ENCODE results near the gene GATM. TPM values are rescaled to one million over a fixed set of nuclear protein-coding genes. Genes with fewer than 3 reads are reported as not detected.

GATM gene
- total and polyA plus RNA-seq, 10 of the 15 experiments (the other 5 are each of a cell fraction or from before 2014, with no cell fraction given): 11.7 to 83.1 (median 38.2) TPM

GRCh38 chr15:45340429-45340828, 37.9 kb downstream of the GATM start:
- SMC1A ChIA-PET (ENCODE audit: uncharacterized antibody, unreplicated experiment): interaction anchor here (0.6 to 2.1 kb wide), 9 partner anchors 12 to 1330 kb away, joined by 3 to 9 read pairs (median 4); no protein-coding TSS in a partner anchor
- intact Hi-C loops (cut with micrococcal nuclease; ENCODE audit: unreplicated experiment) (no loop called here), in situ Hi-C loops (cut with MboI) (no loop called here)
- no peaks in the 10 kb centered on the region for H3K79me2 ChIP-seq (ENCODE audit: control insufficient read depth, insufficient read depth, low read length)
- TF ChIP-seq KAT2A (conservative IDR thresholded peaks at IDR 0.05; ENCODE audit: control insufficient read depth, low read depth, low read length): no peak
- no peak for TF ChIP-seq BMI1 (IDR thresholded peaks at IDR 0.05; ENCODE audit: borderline replicate concordance)
- no peak for TF ChIP-seq HDAC6 (IDR thresholded peaks at IDR 0.05; ENCODE audit: unreplicated experiment)
- TF ChIP-seq CHD2 (IDR thresholded peaks at IDR 0.05; ENCODE audit: borderline replicate concordance, low read depth, low read length): no peak
- TF ChIP-seq TAF1 (IDR thresholded peaks at IDR 0.05; ENCODE audit: borderline replicate concordance, low read depth, low read length): no peak
- no peak for TF ChIP-seq SREBF1 (IDR thresholded peaks at IDR 0.05; ENCODE audit: low read length)
- no peak for TF ChIP-seq BRCA1 (IDR thresholded peaks at IDR 0.05; ENCODE audit: low read depth, low read length)
- H3K9me3 ChIP-seq (replicated peaks; ENCODE audit: control insufficient read depth, insufficient read depth, low read length): no peaks in the 10 kb centered on the region
- no peak overlapping the region for H3K4me2 ChIP-seq (ENCODE audit: control insufficient read depth, insufficient read depth)
- no peaks in the 10 kb centered on the region for H3K36me3 ChIP-seq (ENCODE audit: control insufficient read depth in 2 of 2, insufficient read depth in 2 of 2, low read length in 1 of 2)
- no peaks in the 10 kb centered on the region for H3K4me1 ChIP-seq (ENCODE audit: control insufficient read depth, insufficient read depth, low read length)
- RAD21 ChIA-PET (ENCODE audit: unreplicated experiment): no interaction called here
- WGBS (ENCODE audit: insufficient coverage, insufficient replicate concordance, low lambda C conversion rate, missing lambda C conversion rate): 65% methylated on average over 3 of the region's 3 CpGs
- no TSS peak for BruUV-seq (replicated peaks)
- no peak overlapping the region for H3K9ac ChIP-seq (ENCODE audit: control insufficient read depth, insufficient read depth, low read length)
- no peak overlapping the region for H3K4me3 ChIP-seq
- ATAC-seq: no peak
- POLR2A ChIA-PET: interaction anchor here (1.2 to 2.0 kb wide), 2 partner anchors 9 to 41 kb away, joined by 5 read pairs; no protein-coding TSS in a partner anchor
- no peaks in the 10 kb centered on the region for H3K27me3 ChIP-seq (replicated peaks in 1 of 2; ENCODE audit: control insufficient read depth in 2 of 2, insufficient read depth in 2 of 2, low read length in 1 of 2)
- H2AFZ ChIP-seq (ENCODE audit: control insufficient read depth, low read depth, low read length): no peak overlapping the region
- CTCF ChIA-PET: interaction anchor here (0.7 to 2.3 kb wide), 4 partner anchors 10 to 136 kb away, joined by 3 to 15 read pairs (median 4); no protein-coding TSS in a partner anchor
- no peak for FAIRE-seq
- no peak for DNase-seq (ENCODE audit: low read depth, low spot score)
- H3K27ac ChIP-seq (ENCODE audit: control insufficient read depth, insufficient read depth): no peak overlapping the region
- H4K20me1 ChIP-seq (ENCODE audit: control insufficient read depth, insufficient read depth): no peaks in the 10 kb centered on the region

GRCh38 chr15:45338417-45338816, 39.9 kb downstream of the GATM start:
- Histone ChIP-seq H3K4me3 (no peak overlapping the region), H2AFZ (ENCODE audit: control insufficient read depth, low read depth, low read length) (no peak overlapping the region), H4K20me1 (ENCODE audit: control insufficient read depth, insufficient read depth) (no peaks in the 10 kb centered on the region), H3K36me3 (ENCODE audit: control insufficient read depth in 2 of 2, insufficient read depth in 2 of 2, low read length in 1 of 2) (no peaks in the 10 kb centered on the region), H3K79me2 (ENCODE audit: control insufficient read depth, insufficient read depth, low read length) (no peaks in the 10 kb centered on the region), H3K4me1 (ENCODE audit: control insufficient read depth, insufficient read depth, low read length) (peaks cover 2% of the 10 kb centered on the region; the same call in 1 of the 2 replicates), H3K9me3 (replicated peaks; ENCODE audit: control insufficient read depth, insufficient read depth, low read length) (no peaks in the 10 kb centered on the region), H3K27ac (ENCODE audit: control insufficient read depth, insufficient read depth) (no peak overlapping the region), H3K27me3 (replicated peaks in 1 of 2; ENCODE audit: control insufficient read depth in 2 of 2, insufficient read depth in 2 of 2, low read length in 1 of 2) (no peaks in the 10 kb centered on the region), H3K4me2 (ENCODE audit: control insufficient read depth, insufficient read depth) (no peak overlapping the region), H3K9ac (ENCODE audit: control insufficient read depth, insufficient read depth, low read length) (no peak overlapping the region)
- in situ Hi-C loops (cut with MboI): no loop called here
- ChIA-PET RAD21 (ENCODE audit: unreplicated experiment) (no interaction called here), CTCF (interaction anchor here (1.1 kb wide), 2 partner anchors 28 to 52 kb away, joined by 3 read pairs; no protein-coding TSS in a partner anchor), POLR2A (no interaction called here), SMC1A (ENCODE audit: uncharacterized antibody, unreplicated experiment) (interaction anchor here (0.6 to 1.1 kb wide), 2 partner anchors 50 to 117 kb away, joined by 3 read pairs; no protein-coding TSS in a partner anchor)
- TF ChIP-seq ETV6 (conservative IDR thresholded peaks at IDR 0.05 in 1 of 2, IDR thresholded peaks at IDR 0.05 in 1 of 2; ENCODE audit: borderline replicate concordance in 1 of 2, low read depth in 1 of 2) (no peak), CTCF (IDR thresholded peaks at IDR 0.05 in 2 of 3, conservative IDR thresholded peaks at IDR 0.05 in 1 of 3; ENCODE audit: control insufficient read depth in 2 of 3, extremely low read depth in 1 of 3, insufficient read depth in 1 of 3, low read depth in 3 of 3, low read length in 3 of 3) (no peak), ZNF687 (IDR thresholded peaks at IDR 0.05) (no peak), TCF7 (IDR thresholded peaks at IDR 0.05; ENCODE audit: borderline replicate concordance) (no peak)
- ATAC-seq (no peak), DNase-seq (ENCODE audit: low read depth, low spot score) (no peak), FAIRE-seq (no peak)
- WGBS (ENCODE audit: insufficient coverage, insufficient replicate concordance, low lambda C conversion rate, missing lambda C conversion rate): 44% methylated on average over 3 of the region's 3 CpGs
- intact Hi-C loops (cut with micrococcal nuclease; ENCODE audit: unreplicated experiment): no loop called here
- no TSS peak for BruUV-seq (replicated peaks)

All from GM12878 (cell line).